SK-N-SH (cell line): ENCODE data around the gene TP63. TPM values are rescaled to one million over a fixed set of nuclear protein-coding genes. Genes with fewer than 3 reads are reported as not detected.
"Not testable (repeated sequence)": the region's sequence is repeated elsewhere in the genome, so short reads cannot be mapped to it uniquely, and the experiment has no call there.

Experiments
- CTCF ChIA-PET: fragments of 300-600, 350-600 bp; formaldehyde crosslinking; extraction: SDS; loops from one replicate; lab custom pipeline; 2021; lab: Yijun Ruan, JAX
- POLR2A ChIA-PET: fragments of 350-600 bp; sonication (Branson Sonifier 250); formaldehyde crosslinking; extraction: SDS; loops from one replicate; lab custom pipeline; 2020; ENCODE audit warnings: antibody characterized with exemption, inconsistent platforms; lab: Yijun Ruan, JAX
- DNase-seq: peaks from one replicate; pipeline ENCODE4 v3.0.0; 2012
- H2AFZ ChIP-seq: fragments of 200-600 bp; sonication (generic); 2 replicates; pipeline ENCODE4 v1.8.1; 2016; ENCODE audit warnings: antibody characterized with exemption, mild to moderate bottlenecking, low read depth
- H3F3A ChIP-seq: fragments of 200-600 bp; sonication (generic); replicated peaks from 2 replicates; pipeline ENCODE3; 2016; ENCODE audit warnings: antibody characterized with exemption, mild to moderate bottlenecking; ENCODE audit not compliant: insufficient read depth
- H3K27ac ChIP-seq, 2 experiments: fragments of 200-500 bp in 1 of 2; fragments of 200-600 bp in 1 of 2; sonication (Bioruptor generic) in 1 of 2; sonication (generic), shearing (Covaris generic) in 1 of 2; 2 replicates each; pipeline versions ENCODE4 v1.5.1 to v1.6.1; 2014 to 2016; ENCODE audit warnings: low read depth in 2 of 2, inconsistent platforms in 1 of 2, low read length in 1 of 2, mild to moderate bottlenecking in 1 of 2, mixed read lengths in 1 of 2
- H3K27me3 ChIP-seq: fragments of 200-600 bp; sonication (generic), shearing (Covaris generic); 2 replicates; pipeline ENCODE4 v1.6.1; 2016; ENCODE audit warnings: mixed run types; ENCODE audit not compliant: insufficient read depth
- H3K36me3 ChIP-seq, 2 experiments: fragments of 200-500 bp in 1 of 2; fragments of 200-600 bp in 1 of 2; sonication (Bioruptor generic) in 1 of 2; sonication (generic) in 1 of 2; replicated peaks in 1 of 2; 2 replicates each; pipeline versions ENCODE3 to v1.5.1; 2014 to 2016; ENCODE audit warnings: low read length in 1 of 2, mild to moderate bottlenecking in 1 of 2; ENCODE audit not compliant: insufficient read depth in 2 of 2, control insufficient read depth in 1 of 2
- H3K4me1 ChIP-seq, 2 experiments: fragments of 200-500 bp in 1 of 2; fragments of 200-600 bp in 1 of 2; sonication (Bioruptor generic) in 1 of 2; sonication (generic), shearing (Covaris generic) in 1 of 2; 2 replicates each; pipeline versions ENCODE4 v1.5.1 to v1.6.1; 2014 to 2016; ENCODE audit warnings: low read depth in 1 of 2, low read length in 1 of 2, mixed run types in 1 of 2; ENCODE audit not compliant: insufficient read depth in 2 of 2, control insufficient read depth in 1 of 2
- H3K4me2 ChIP-seq: fragments of 200-600 bp; sonication (generic), shearing (Covaris generic); 2 replicates; pipeline ENCODE4 v1.6.1; 2017; ENCODE audit warnings: mixed run types
- H3K4me3 ChIP-seq, 2 experiments: fragments of 200-500 bp in 1 of 2; fragments of 200-600 bp in 1 of 2; sonication (Bioruptor generic) in 1 of 2; sonication (generic), shearing (Covaris generic) in 1 of 2; 2 replicates each; pipeline versions ENCODE4 v1.5.1 to v1.8.1; 2014 to 2016; ENCODE audit warnings: low read depth in 2 of 2, inconsistent platforms in 1 of 2, low read length in 1 of 2, mild to moderate bottlenecking in 1 of 2, mixed read lengths in 1 of 2, moderate library complexity in 1 of 2
- H3K79me2 ChIP-seq: fragments of 200-600 bp; sonication (generic); 2 replicates; pipeline ENCODE4 v1.8.1; 2017; ENCODE audit warnings: mild to moderate bottlenecking; ENCODE audit not compliant: insufficient read depth
- H3K9ac ChIP-seq: fragments of 200-600 bp; sonication (generic); 2 replicates; pipeline ENCODE4 v1.6.1; 2017; ENCODE audit warnings: mixed run types
- H3K9me2 ChIP-seq: fragments of 200-600 bp; sonication (generic); 2 replicates; pipeline ENCODE4 v1.6.1; 2017; ENCODE audit warnings: mixed run types
- H3K9me3 ChIP-seq: fragments of 200-600 bp; sonication (generic); 2 replicates; pipeline ENCODE4 v1.6.1; 2017; ENCODE audit warnings: mixed run types, mild to moderate bottlenecking, moderate library complexity
- H4K20me1 ChIP-seq: fragments of 200-600 bp; sonication (generic); 2 replicates; pipeline ENCODE4 v1.6.1; 2017; ENCODE audit warnings: mild to moderate bottlenecking, mixed run types; ENCODE audit not compliant: insufficient read depth
- CTCF ChIP-seq: fragments of 200-600 bp; sonication (generic); IDR thresholded peaks from 2 replicates; pipeline ENCODE4 v1.6.1; 2017; ENCODE audit warnings: antibody characterized with exemption, mild to moderate bottlenecking, moderate library complexity
- GABPA ChIP-seq: IDR thresholded peaks from 2 replicates; pipeline ENCODE4 v1.4.0; 2012; ENCODE audit warnings: low read depth, mild to moderate bottlenecking
- GATA2 ChIP-seq: sonication (generic); formaldehyde crosslinking; IDR thresholded peaks from 2 replicates; pipeline ENCODE4 v1.5.0; 2020; ENCODE audit warnings: mild to moderate bottlenecking, missing genetic modification reagents
- MXI1 ChIP-seq: IDR thresholded peaks from 2 replicates; pipeline ENCODE4 v1.6.1; 2012; ENCODE audit warnings: mild to moderate bottlenecking, low read depth, low read length, improper control_type of control experiment
- NFIC ChIP-seq: IDR thresholded peaks from 2 replicates; pipeline ENCODE4 v1.4.0; 2012; ENCODE audit warnings: borderline replicate concordance
- NRF1 ChIP-seq: IDR thresholded peaks from 2 replicates; pipeline ENCODE4 v1.6.1; 2012; ENCODE audit warnings: low read depth, mild to moderate bottlenecking, low read length
- POLR2AphosphoS5 ChIP-seq: IDR thresholded peaks from 2 replicates; pipeline ENCODE4 v1.6.1; 2012; ENCODE audit warnings: low read depth, low read length
- RAD21 ChIP-seq: IDR thresholded peaks from 2 replicates; pipeline ENCODE4 v1.6.1; 2012; ENCODE audit warnings: mild to moderate bottlenecking, low read length
- REST ChIP-seq: IDR thresholded peaks from 2 replicates; pipeline ENCODE4 v1.6.1; 2012; ENCODE audit warnings: mild to moderate bottlenecking, low read depth, low read length, moderate library complexity
- RFX5 ChIP-seq: IDR thresholded peaks from 2 replicates; pipeline ENCODE4 v1.6.1; 2012; ENCODE audit warnings: mild to moderate bottlenecking, improper control_type of control experiment, low read length
- RXRA ChIP-seq: IDR thresholded peaks from 2 replicates; pipeline ENCODE4 v1.4.0; 2012; ENCODE audit warnings: low read depth, mild to moderate bottlenecking, borderline replicate concordance
- SIN3A ChIP-seq: IDR thresholded peaks from 2 replicates; pipeline ENCODE4 v1.6.1; 2012; ENCODE audit warnings: low read depth, mild to moderate bottlenecking, low read length, moderate library complexity, borderline replicate concordance
- TAF1 ChIP-seq: IDR thresholded peaks from 2 replicates; pipeline ENCODE4 v1.6.1; 2012; ENCODE audit warnings: low read depth, mild to moderate bottlenecking, low read length, moderate library complexity, borderline replicate concordance
- WGBS: methylation state at CpG from one replicate; pipeline ENCODE4 v1.1.6; 2017; ENCODE audit warnings: low lambda C conversion rate; 5-methylcytosine and 5-hydroxymethylcytosine counted together
- polyA plus RNA-seq, 3 experiments: library from polyadenylated mRNA; depleted of rRNA; stranded (reverse); fragments of >200 nt; gene quantifications; 2 replicates each; pipeline ENCODE4 v1.2.3, GENCODE V29; 2012

TP63 gene
- polyA plus RNA-seq, 1 of the 3 experiments (the other 2 are of a cell fraction) = not detected

- TF ChIP-seq RXRA (no peak), GABPA (no peak), RAD21 (no peak)
Measured at GRCh38 chr3:189589179-189589569, 42.0 kb upstream of the TP63 start (continued).

GRCh38 chr3:189590223-189590622, 41.0 kb upstream of the TP63 start:
- Histone ChIP-seq H3K36me3 (no peaks in the 10 kb centered on the region), H3K4me2 (no peak overlapping the region), H3F3A (no peaks in the 10 kb centered on the region), H3K9ac (no peak overlapping the region), H3K27ac (no peak overlapping the region), H3K9me3 (no peaks in the 10 kb centered on the region), H3K4me1 (peaks cover 0 to 4% of the 10 kb centered on the region in 2 experiments; a peak in 1 of 4 replicates), H3K9me2 (no peaks in the 10 kb centered on the region), H2AFZ (no peak overlapping the region), H3K4me3 (no peak overlapping the region), H3K79me2 (no peaks in the 10 kb centered on the region), H4K20me1 (no peaks in the 10 kb centered on the region), H3K27me3 (no peaks in the 10 kb centered on the region)
- ChIA-PET CTCF (no interaction called here), POLR2A (no interaction called here)
- no peak for DNase-seq
- TF ChIP-seq SIN3A (no peak), POLR2AphosphoS5 (no peak), RXRA (no peak), TAF1 (no peak), NRF1 (no peak), CTCF (no peak), NFIC (no peak)
- WGBS = 8% methylated on average over 3 of the region's 3 CpGs

GRCh38 chr3:189593581-189593980, 37.6 kb upstream of the TP63 start:
- TF ChIP-seq TAF1 = no peak
- no peak for TF ChIP-seq MXI1
- TF ChIP-seq REST = no peak
- no peak for TF ChIP-seq RFX5
- TF ChIP-seq GATA2 = no peak
- no peak for TF ChIP-seq RXRA

GRCh38 chr3:189596078-189596979, 34.9 kb upstream of the TP63 start:
- DNase-seq, H3K9me2 ChIP-seq, H3K4me3 ChIP-seq, H3F3A ChIP-seq, H3K9ac ChIP-seq, H3K27me3 ChIP-seq, H3K27ac ChIP-seq, H3K4me1 ChIP-seq, H3K4me2 ChIP-seq, H3K36me3 ChIP-seq, POLR2A ChIA-PET, H4K20me1 ChIP-seq, H3K79me2 ChIP-seq, H2AFZ ChIP-seq, H3K9me3 ChIP-seq, CTCF ChIA-PET: not testable (repeated sequence)
- WGBS = 37% methylated on average over 13 of the region's 45 CpGs

More at GRCh38 chr3:189593581-189593980, 37.6 kb upstream of the TP63 start:
- CTCF ChIA-PET = no interaction called here
- no peak for DNase-seq
- Histone ChIP-seq H3K9me2 (no peaks in the 10 kb centered on the region), H4K20me1 (no peaks in the 10 kb centered on the region), H3K79me2 (no peaks in the 10 kb centered on the region), H3K9ac (no peak overlapping the region), H3K9me3 (no peaks in the 10 kb centered on the region), H3F3A (no peaks in the 10 kb centered on the region), H3K27ac (no peak overlapping the region), H3K36me3 (no peaks in the 10 kb centered on the region), H3K4me3 (no peak overlapping the region), H3K4me2 (no peak overlapping the region), H3K4me1 (no peaks in the 10 kb centered on the region; a peak in 1 of 4 replicates), H2AFZ (no peak overlapping the region), H3K27me3 (no peaks in the 10 kb centered on the region)
- POLR2A ChIA-PET = no interaction called here
